Breast epithelium (tissue), 3 donors: ENCODE results near the gene CGNL1.

ENCODE experiments used
- POLR2AphosphoS5 ChIP-seq, 3 donors: sonication (generic); formaldehyde crosslinking; IDR thresholded peaks; one replicate each; pipeline ENCODE4 v1.6.1; 2017; ENCODE audit warnings: antibody characterized with exemption in 3 of 3
- TF ChIP-seq, protein P1 (sequence below), 3 donors: fragments of 450-650 bp; IDR thresholded peaks; one replicate each; pipeline ENCODE4 v1.5.1; 2016 to 2017; ENCODE audit warnings: antibody characterized with exemption in 3 of 3, mild to moderate bottlenecking in 3 of 3, moderate library complexity in 3 of 3

DNA sequence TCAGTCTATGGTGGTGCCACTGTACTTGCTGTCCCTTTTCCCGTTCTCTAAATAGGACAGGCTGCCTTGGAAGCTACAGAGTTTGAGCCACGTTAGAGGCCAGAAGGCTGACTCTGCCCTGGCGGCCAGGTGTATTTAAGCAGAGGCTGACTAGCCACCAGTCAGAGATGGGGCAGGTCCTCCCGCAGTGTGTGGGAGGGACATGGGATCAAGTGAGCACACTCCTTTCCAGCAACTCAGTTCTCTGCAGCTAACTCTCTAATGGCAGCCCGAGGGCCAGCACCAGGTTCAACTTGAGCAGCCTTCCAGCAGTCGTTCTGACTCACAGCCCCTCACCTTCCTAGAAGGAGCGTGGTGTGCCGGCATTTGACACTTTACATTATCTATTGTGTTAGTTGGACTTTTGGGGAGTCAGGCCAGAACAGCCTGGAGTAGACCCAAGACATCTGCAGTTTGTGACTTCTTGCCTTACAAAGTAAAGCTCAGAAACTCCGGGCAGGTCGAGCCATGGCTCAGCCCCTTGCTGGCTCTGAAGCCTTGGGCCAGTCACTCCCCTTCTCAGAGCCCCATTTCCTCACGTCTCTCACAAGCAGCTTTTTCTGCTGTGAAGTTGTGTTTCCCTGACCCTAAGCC lies 168.7 kb downstream of the CGNL1 start:
- TF ChIP-seq, protein P1, sequence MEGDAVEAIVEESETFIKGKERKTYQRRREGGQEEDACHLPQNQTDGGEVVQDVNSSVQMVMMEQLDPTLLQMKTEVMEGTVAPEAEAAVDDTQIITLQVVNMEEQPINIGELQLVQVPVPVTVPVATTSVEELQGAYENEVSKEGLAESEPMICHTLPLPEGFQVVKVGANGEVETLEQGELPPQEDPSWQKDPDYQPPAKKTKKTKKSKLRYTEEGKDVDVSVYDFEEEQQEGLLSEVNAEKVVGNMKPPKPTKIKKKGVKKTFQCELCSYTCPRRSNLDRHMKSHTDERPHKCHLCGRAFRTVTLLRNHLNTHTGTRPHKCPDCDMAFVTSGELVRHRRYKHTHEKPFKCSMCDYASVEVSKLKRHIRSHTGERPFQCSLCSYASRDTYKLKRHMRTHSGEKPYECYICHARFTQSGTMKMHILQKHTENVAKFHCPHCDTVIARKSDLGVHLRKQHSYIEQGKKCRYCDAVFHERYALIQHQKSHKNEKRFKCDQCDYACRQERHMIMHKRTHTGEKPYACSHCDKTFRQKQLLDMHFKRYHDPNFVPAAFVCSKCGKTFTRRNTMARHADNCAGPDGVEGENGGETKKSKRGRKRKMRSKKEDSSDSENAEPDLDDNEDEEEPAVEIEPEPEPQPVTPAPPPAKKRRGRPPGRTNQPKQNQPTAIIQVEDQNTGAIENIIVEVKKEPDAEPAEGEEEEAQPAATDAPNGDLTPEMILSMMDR (IDR thresholded peaks at IDR 0.05) = no peak
- TF ChIP-seq POLR2AphosphoS5 (IDR thresholded peaks at IDR 0.05) = no peak
